Right cardiac atrium (tissue), 5 donors: Measurements from ENCODE around the gene TECPR2. TPM values are rescaled to one million over a fixed set of nuclear protein-coding genes. Genes with fewer than 3 reads are reported as not detected.
"Not testable (repeated sequence)": the region's sequence is repeated elsewhere in the genome, so short reads cannot be mapped to it uniquely, and the experiment has no call there.

Experiments used
- ATAC-seq, 2 donors: fragments of 200-7000 bp; cut with Tn5 transposase; one replicate each; pipeline versions ENCODE4 v1.8.0 to v1.9.1; 2020; ENCODE audit warnings: moderate library complexity in 2 of 2, mild to moderate bottlenecking in 1 of 2
- DNase-seq, 3 donors: peaks; one replicate each; pipeline ENCODE4 v3.0.0-alpha.2; 2020
- H3K27ac ChIP-seq: one replicate; pipeline ENCODE4 v1.5.1; 2013; ENCODE audit warnings: mild to moderate bottlenecking, low read length, control low read depth, moderate library complexity
- H3K27me3 ChIP-seq: one replicate; pipeline ENCODE4 v1.6.1; 2013; ENCODE audit not compliant: control insufficient read depth, insufficient read depth
- H3K4me1 ChIP-seq: one replicate; pipeline ENCODE4 v1.6.1; 2013; ENCODE audit warnings: low read length; ENCODE audit not compliant: control insufficient read depth, insufficient read depth
- H3K4me3 ChIP-seq: one replicate; pipeline ENCODE4 v1.5.1; 2013; ENCODE audit warnings: low read length, control low read depth
- H3K9me3 ChIP-seq: one replicate; pipeline ENCODE4 v1.6.1; 2013; ENCODE audit warnings: low read length; ENCODE audit not compliant: control insufficient read depth
- WGBS: extraction: QIAGEN DNeasy Blood & Tissue Kit; methylation state at CpG from one replicate; pipeline ENCODE4 v1.1.7; 2013; 5-methylcytosine and 5-hydroxymethylcytosine counted together
- intact Hi-C, 4 donors: fragments of 100-400 bp; cut with DNase I; formaldehyde crosslinking; loops; one replicate each; pipeline versions ENCODE4 v1.11.0 to v1.14.0; 2022 to 2023
- polyA plus RNA-seq: library from polyadenylated mRNA; stranded (reverse); fragments of 200-250 nt; gene quantifications from one replicate; pipeline ENCODE4 v1.2.3, GENCODE V29; 2013
- total RNA-seq, 4 donors: library from RNA; stranded (reverse); fragmentation: NEBNext Ultra II Directional; extraction: Animal tissue kit (Norgen Biotek cat#: 25700); gene quantifications; one replicate each; pipeline ENCODE4 v1.2.1, GENCODE V29; 2021
- donor health status: healthy with polysubstance abuse.
- donor health status: DM: no; HTN: yes; CAD: no.
- donor health status: DM: no; HTN: no; CAD: no.
- donor health status: DM: no; HTN: yes; CAD: no; lungs with severe emphysema.
- donor health status: DM: yes; HTN: yes; CAD: no.

Gene TECPR2
- total and polyA plus RNA-seq, 5 donors, result 10.1 to 32.0 (median 23.5) TPM

DNA sequence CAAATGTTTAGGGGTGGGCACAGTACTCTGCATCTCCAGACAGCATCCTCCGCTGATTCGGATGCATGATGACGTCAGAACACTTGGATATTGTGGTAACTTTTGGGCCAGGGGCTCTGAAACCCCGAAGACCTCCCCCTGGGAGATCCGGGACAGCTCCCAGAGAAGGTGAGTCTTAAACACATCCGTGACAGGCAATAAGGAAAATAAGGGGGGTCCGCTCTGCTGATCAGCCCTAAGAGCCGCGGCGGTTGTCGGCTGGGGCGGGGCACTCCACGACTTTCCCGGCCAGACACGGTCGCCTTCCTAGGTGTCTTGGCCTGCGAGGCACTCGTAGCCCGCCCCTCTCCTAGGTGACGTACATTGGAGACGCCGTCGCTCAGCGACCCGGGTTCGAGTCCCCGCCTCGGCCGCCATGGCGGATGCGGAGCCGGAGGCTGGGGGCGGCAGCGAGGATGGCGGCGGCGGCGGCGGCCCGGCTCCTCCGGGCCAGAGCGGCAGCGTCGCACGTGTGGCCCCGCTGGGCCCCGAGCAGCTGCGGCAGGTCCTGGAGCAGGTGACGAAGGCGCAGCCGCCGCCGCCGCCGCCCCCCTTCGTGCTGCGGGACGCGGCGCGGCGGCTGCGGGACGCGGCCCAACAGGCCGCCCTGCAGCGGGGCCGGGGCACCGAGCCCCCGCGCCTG, 43.2 kb upstream of the TECPR2 start, which contains the start of gene ZNF839:
TSS of gene ZNF839 (plus strand) at position 396 of the 682 bp plus-strand sequence. CDS start at position 416, 20 bp downstream.
- DNase-seq, result peak; percentile 95 to 98 (median 98)
- H3K4me3 ChIP-seq, result peak within 1 kb of the TSS; percentile 82
- H3K4me1 ChIP-seq, result peaks cover 4% of the 10 kb centered on the region
- ATAC-seq, result peak; percentile 72 to 76
- intact Hi-C loops, result loop anchor here in 1 of 4 donors (10.0 kb wide), 1 partner anchor 235 kb away; the partner anchor contains the start of gene HSP90AA1
- peak within 1 kb of the TSS; percentile 98 for H3K27ac ChIP-seq
- no peaks in the 10 kb centered on the region for H3K27me3 ChIP-seq
- H3K9me3 ChIP-seq, result no peaks in the 10 kb centered on the region
- under 1% methylated on average over 69 of the region's 71 CpGs for WGBS

DNA sequence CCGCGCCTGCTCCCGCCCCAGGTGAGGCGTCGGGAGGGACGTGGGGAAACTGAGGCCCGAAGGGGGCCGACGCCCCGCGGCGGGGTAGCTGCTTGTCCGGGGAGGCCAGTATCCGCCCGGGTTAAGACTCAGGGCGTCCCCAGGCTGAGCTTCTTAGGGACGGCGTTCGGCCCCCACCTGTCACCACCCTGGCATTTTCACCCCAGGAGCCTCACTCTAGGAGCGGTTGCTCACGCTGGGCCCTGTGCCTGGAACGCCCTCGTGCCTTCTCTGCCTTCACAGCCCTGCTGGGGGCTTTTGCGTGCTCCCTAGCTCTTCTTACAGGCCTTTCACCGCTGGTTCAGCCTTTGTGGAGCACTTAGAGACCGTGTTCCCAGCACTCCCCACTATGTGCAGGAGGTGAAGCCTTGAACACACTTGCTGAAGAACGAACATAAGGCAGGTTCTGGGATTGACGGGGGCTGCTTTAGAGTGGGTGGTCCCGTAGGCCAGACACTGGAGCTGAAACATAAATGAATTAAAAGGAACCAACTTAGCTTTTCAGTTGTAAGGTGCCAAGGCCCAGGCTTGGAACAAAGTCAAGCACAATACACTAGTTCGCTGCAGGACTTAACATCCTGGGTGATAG, 42.6 kb upstream of the TECPR2 start:
- Histone ChIP-seq H3K27me3 (no peaks in the 10 kb centered on the region), H3K4me1 (peaks cover 4% of the 10 kb centered on the region), H3K4me3 (peak overlapping the region; percentile 82), H3K9me3 (no peaks in the 10 kb centered on the region), H3K27ac (peak overlapping the region; percentile 73)
- peak; percentile 46 to 77 (median 72) for DNase-seq
- 4% methylated on average over 30 of the region's 30 CpGs for WGBS
- no peak for ATAC-seq
- intact Hi-C loops, result no loop called here

DNA sequence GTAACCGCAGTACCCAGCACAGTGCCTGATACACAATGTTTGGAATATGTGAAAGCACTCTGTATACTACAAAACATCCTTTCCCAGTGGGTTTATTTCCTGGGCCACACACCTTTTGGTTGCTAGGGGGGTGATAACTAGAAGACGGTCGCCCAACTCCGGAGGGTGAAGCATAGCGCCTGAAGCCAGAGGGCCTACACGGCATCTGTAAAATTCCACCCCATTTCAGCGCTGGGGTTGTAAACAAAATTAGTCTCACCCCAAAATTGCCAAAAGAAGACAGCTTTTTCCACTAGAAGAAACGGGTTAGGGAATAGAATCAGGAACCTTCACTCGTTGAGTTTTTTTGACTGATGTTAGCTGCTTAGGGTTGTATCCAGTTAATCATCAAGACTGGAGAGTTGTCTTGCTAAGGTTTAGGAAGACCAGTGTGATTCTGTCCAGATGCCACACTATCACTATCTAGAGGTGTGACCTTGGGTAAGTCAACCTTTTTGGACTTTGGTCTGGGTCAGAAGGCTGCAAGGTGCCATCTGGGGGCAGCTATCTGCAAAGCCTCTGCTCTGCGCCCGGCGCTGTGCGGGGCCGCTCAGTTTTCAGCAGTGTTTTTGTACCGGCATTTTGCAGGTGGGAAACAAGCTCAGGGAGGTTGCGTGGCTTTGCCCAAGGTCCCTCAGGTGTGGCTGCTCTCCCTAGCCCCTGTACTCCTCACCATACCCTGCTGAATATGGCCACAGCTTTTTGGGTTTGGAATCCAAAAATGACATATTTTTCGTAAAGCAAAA, 41.9 kb upstream of the TECPR2 start:
- peak overlapping the region; percentile 82 for H3K4me3 ChIP-seq
- ATAC-seq (no peak), DNase-seq (peak in 1 of 3 donors; percentile 39)
- intact Hi-C loops, result no loop called here
- WGBS, result 88% methylated on average over 17 of the region's 17 CpGs
- no peaks in the 10 kb centered on the region for H3K9me3 ChIP-seq
- peak overlapping the region; percentile 73 for H3K27ac ChIP-seq
- H3K4me1 ChIP-seq, result peaks cover 4% of the 10 kb centered on the region
- no peaks in the 10 kb centered on the region for H3K27me3 ChIP-seq

DNA sequence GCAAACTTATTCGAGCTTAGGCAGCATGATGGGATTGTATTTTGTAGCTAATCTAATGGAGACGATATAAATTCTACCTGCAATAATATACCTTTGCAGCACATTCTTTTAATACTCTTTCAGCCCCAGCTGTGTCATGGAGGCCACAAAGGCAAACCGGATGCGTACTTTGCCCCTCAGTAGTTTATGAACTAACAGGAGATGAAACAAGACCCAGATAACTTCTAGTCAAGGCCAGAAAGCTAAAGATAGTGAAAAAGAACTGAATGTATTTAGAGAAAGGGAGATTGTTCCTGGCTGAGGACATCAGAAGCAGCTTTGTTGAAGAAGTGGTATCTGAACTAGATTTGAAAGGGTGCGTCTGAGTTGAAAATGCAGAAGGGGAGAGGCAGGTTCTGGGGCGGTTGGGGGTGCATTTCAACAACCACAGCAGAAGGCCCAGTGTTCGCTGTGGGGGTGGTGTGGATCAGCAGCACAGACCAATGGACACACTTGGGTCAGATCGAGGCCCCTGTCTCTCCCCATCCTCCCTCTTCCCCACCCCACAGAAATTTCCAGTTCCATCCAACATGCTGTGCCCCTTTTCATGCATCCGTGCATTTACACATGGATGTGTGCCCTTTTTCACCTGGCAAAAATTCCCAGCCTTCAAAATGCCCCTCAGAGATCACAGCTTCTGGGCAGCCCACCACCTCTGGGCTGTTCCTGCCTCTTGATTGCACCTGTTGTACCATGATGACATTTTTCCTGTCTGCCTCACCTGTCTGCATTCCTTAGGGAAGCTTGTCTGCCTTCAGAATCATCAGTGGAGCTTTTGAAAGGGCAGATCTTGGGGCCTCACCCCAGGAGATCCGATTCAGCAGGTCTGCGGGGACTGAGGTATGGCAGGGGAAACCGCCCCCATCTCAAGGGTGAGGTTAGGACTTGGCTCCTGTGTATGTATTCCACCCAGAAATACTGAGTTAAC, 41.0 kb upstream of the TECPR2 start:
- H3K4me1 ChIP-seq, result peaks cover 4% of the 10 kb centered on the region
- WGBS, result 89% methylated on average over 12 of the region's 12 CpGs

DNA sequence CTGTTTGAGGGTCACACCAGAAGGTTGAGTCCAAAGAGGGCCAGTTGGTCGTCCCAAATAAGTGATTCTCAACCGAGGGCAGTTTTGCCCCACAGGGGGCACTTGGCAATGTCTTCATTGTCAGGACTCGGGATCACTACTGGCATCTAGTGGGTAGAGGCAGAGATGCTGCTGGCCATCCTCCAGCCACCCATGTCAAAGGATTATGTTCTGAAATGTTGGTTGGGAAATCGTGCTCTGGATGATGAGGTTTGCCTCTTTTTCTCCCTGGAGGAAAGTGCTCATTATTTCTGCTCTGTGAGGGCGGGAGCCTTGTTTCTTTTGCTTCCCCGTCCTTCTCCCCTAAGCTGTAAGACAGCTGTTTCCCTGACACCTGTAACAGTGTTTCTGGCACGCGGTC, 39.6 kb upstream of the TECPR2 start:
- H3K4me1 ChIP-seq, result peaks cover 4% of the 10 kb centered on the region
- 33% methylated on average over 8 of the region's 8 CpGs for WGBS
- intact Hi-C loops, result no loop called here
- ATAC-seq (no peak), DNase-seq (peak; percentile 77 to 86 (median 81))
- H3K27me3 ChIP-seq, result no peaks in the 10 kb centered on the region
- H3K9me3 ChIP-seq, result no peaks in the 10 kb centered on the region
- H3K27ac ChIP-seq, result no peak overlapping the region
- H3K4me3 ChIP-seq, result no peak overlapping the region

More for the DNA sequence above, 41.0 kb upstream of the TECPR2 start:
- DNase-seq, result peak in 1 of 3 donors; percentile 11
- intact Hi-C loops, result no loop called here
- H3K27ac ChIP-seq, result no peak overlapping the region
- no peak for ATAC-seq
- H3K4me3 ChIP-seq, result no peak overlapping the region
- H3K27me3 ChIP-seq, result no peaks in the 10 kb centered on the region
- no peaks in the 10 kb centered on the region for H3K9me3 ChIP-seq

DNA sequence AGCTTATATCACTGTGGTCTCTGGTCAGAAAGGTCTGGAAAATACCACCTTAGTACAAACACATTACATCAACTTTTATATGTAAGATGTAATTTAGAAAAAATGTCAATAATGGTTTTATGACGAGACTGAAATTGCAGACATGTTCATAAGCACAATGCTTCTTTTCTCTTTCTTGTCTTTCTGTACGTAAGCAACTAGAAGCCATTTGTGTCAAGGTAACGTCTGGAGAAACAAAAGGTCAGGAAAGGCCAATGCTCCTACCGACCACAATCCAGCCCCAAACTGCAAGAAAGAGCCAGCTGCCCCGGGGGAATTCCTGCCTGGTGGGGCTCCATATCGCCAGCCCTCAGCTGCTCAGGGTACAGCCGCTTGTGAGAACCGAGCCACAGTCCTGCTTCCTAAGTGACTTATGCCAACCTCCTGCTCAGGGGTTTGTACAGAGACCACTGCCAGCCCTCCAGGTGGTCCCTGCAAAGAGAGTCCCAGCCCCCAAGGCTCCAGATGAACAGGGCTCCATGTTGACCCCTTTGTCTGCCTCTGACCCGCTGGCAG, 36.9 kb upstream of the TECPR2 start:
- no peak overlapping the region for H3K4me3 ChIP-seq
- ATAC-seq (no peak), DNase-seq (peak in 1 of 3 donors; percentile 14)
- H3K27me3 ChIP-seq, result no peaks in the 10 kb centered on the region
- no peak overlapping the region for H3K27ac ChIP-seq
- intact Hi-C loops, result no loop called here
- WGBS, result 81% methylated on average over 9 of the region's 9 CpGs
- no peaks in the 10 kb centered on the region for H3K9me3 ChIP-seq
- H3K4me1 ChIP-seq, result no peaks in the 10 kb centered on the region

DNA sequence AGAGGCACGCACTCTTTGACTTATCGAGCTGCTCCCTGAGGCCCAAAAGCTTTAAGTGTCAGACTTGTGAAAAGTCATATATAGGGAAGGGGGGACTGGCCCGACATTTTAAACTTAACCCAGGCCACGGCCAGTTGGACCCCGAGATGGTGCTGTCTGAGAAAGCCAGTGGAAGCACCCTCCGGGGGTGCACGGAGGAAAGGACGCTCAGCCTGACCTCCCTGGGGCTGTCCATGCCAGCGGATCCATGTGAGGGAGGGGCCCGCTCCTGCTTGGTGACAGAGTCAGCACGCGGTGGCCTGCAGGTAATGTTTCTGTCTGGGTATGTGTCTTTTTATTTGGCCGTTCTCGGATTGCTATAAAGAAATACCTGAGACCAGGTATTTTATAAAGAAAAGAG, 36.2 kb upstream of the TECPR2 start:
- Histone ChIP-seq H3K27me3 (no peaks in the 10 kb centered on the region), H3K4me3 (no peak overlapping the region), H3K4me1 (no peaks in the 10 kb centered on the region), H3K9me3 (no peaks in the 10 kb centered on the region), H3K27ac (no peak overlapping the region)
- DNase-seq (peak in 1 of 3 donors; percentile 42), ATAC-seq (no peak)
- intact Hi-C loops, result no loop called here
- WGBS, result 95% methylated on average over 14 of the region's 14 CpGs

DNA sequence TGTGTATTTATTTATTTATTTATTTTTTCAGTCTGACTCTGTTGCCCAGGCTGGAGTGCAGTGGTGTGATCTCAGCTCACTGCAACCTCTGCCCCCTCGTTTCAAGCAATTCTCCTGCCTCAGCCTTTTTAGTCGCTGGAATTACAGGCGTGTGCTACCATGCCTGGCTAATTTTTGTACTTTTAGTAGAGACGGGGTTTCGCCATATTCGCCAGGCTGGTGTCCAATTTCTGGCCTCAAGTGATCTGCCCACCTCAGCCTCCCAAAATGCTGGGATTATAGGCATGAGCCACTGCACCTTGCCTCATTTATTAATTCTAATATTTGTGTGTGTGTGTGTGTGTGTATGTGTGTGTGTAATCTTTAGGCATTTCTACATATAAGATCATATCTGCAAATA, 33.4 kb upstream of the TECPR2 start:
- intact Hi-C loops, H3K27ac ChIP-seq, H3K4me3 ChIP-seq, H3K27me3 ChIP-seq, DNase-seq, H3K4me1 ChIP-seq, ATAC-seq, H3K9me3 ChIP-seq: not testable (repeated sequence)
- 93% methylated on average over 6 of the region's 6 CpGs for WGBS

DNA sequence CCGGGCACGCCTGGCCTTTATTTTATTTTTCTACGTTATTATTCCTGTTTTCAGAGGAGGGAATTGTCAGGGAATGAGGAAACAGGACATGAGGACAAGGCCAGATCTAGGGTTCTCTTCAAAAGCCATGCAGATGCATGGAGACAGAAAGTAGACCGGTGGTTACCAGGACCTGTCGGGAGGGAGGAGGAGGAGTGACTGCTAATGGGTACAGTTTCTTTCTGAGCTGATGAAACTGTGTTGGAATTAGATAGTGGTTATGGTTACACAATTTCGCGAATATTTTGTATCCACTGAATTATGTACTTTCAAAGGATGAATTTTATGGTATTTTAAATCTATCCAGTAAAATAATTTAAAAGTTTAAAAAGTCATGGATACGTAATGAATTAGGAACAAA, 31.9 kb upstream of the TECPR2 start:
- intact Hi-C loops, result no loop called here
- no peak overlapping the region for H3K27ac ChIP-seq
- no peak for ATAC-seq
- 95% methylated on average over 8 of the region's 8 CpGs for WGBS
- H3K27me3 ChIP-seq, result no peaks in the 10 kb centered on the region
- no peaks in the 10 kb centered on the region for H3K9me3 ChIP-seq
- no peak overlapping the region for H3K4me3 ChIP-seq
- H3K4me1 ChIP-seq, result no peaks in the 10 kb centered on the region
- no peak for DNase-seq

DNA sequence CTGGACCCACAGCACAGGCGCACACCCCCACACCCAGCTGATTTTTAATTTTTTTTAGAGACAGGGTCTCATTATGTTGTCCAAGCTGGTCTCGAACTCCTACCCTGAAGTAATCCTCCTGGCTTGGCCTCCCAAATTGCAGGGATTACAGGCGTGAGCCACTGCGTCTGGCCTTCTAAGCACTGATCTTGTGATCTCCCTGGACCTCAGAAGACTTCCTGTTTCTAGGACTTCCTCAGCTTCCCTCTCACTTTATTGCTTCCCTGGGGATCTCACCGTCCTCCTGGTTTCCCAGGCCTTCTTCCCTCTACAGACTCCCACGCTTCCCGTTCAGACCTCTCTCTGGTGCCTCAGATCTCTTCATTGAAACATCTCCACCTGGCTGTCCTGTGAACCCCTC, 29.4 kb upstream of the TECPR2 start:
- Histone ChIP-seq H3K9me3 (no peaks in the 10 kb centered on the region), H3K27ac (no peak overlapping the region), H3K4me1 (no peaks in the 10 kb centered on the region), H3K4me3 (no peak overlapping the region), H3K27me3 (no peaks in the 10 kb centered on the region)
- intact Hi-C loops, result no loop called here
- DNase-seq (no peak), ATAC-seq (no peak)
- WGBS, result 75% methylated on average over 7 of the region's 7 CpGs
